Tibial artery (tissue), 4 donors: ENCODE measurements around the gene WARS2.

ENCODE experiments used
- DNase-seq, 2 donors: peaks; one replicate each; pipeline ENCODE4 v3.0.0-alpha.2; 2019
- H3K27ac ChIP-seq, 2 donors: fragments of 200-600 bp; sonication (generic) in 1 of 2; 1 replicate in 1 of 2; 2 replicates in 1 of 2; pipeline ENCODE4 v1.5.1; 2018 to 2019; ENCODE audit warnings: mild to moderate bottlenecking in 1 of 2
- H3K27me3 ChIP-seq, 2 donors: fragments of 200-600 bp; sonication (generic) in 1 of 2; one replicate each; pipeline versions ENCODE4 v1.5.1 to v1.6.0; 2016 to 2019
- H3K36me3 ChIP-seq, 3 donors: fragments of 200-600 bp; sonication (generic) in 2 of 3; one replicate each; pipeline ENCODE4 v1.5.1; 2016 to 2019; ENCODE audit warnings: mild to moderate bottlenecking in 2 of 3
- H3K4me1 ChIP-seq, 4 donors: fragments of 200-600 bp; sonication (generic) in 2 of 4; 1 replicate in 3 of 4; 2 replicates in 1 of 4; pipeline ENCODE4 v1.5.1; 2016 to 2019
- H3K4me3 ChIP-seq, 2 donors: fragments of 200-600 bp; sonication (generic) in 1 of 2; 1 replicate in 1 of 2; 2 replicates in 1 of 2; pipeline ENCODE4 v1.5.1; 2018 to 2019; ENCODE audit warnings: mild to moderate bottlenecking in 2 of 2
- H3K9me3 ChIP-seq, 3 donors: fragments of 200-600 bp; sonication (generic) in 1 of 3; one replicate each; pipeline ENCODE4 v1.5.1; 2016 to 2019
- intact Hi-C: fragments of 100-400 bp; cut with DNase I; formaldehyde crosslinking; loops from one replicate; pipeline ENCODE4 v1.15.0; 2023; ENCODE audit warnings: low total_unique reads
- TF ChIP-seq, protein P1 (sequence below), 2 experiments: fragments of 200-600 bp in 1 of 2; fragments of 450-650 bp in 1 of 2; IDR thresholded peaks; one replicate each; pipeline ENCODE4 v1.5.1; 2017 to 2019; ENCODE audit warnings: antibody characterized with exemption in 2 of 2, mild to moderate bottlenecking in 1 of 2, moderate library complexity in 1 of 2

WARS2 gene

DNA sequence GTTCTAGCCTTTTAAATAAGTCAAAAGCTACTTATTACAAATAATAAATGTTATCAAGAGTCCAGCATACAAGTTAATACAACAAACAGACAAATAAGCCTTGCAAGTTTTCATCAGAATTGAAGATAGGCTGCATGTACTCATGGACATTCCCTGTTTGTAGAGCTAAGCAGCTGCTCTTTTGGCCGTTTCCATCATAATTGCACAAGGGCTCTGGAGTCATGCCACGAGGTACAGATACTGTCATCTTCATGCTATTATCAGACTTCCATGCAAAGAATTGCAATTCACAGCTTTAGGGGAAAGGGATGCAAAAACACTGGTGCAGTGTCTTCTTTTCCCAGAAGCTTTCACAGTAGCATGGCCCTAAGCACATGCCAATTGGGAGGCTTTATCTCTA is 99.5 kb downstream of the WARS2 start:
- H3K9me3 ChIP-seq = no peaks in the 10 kb centered on the region
- intact Hi-C loops = no loop called here
- DNase-seq = peak; percentile 61 to 65
- no peak overlapping the region for H3K27ac ChIP-seq
- TF ChIP-seq, protein P1, sequence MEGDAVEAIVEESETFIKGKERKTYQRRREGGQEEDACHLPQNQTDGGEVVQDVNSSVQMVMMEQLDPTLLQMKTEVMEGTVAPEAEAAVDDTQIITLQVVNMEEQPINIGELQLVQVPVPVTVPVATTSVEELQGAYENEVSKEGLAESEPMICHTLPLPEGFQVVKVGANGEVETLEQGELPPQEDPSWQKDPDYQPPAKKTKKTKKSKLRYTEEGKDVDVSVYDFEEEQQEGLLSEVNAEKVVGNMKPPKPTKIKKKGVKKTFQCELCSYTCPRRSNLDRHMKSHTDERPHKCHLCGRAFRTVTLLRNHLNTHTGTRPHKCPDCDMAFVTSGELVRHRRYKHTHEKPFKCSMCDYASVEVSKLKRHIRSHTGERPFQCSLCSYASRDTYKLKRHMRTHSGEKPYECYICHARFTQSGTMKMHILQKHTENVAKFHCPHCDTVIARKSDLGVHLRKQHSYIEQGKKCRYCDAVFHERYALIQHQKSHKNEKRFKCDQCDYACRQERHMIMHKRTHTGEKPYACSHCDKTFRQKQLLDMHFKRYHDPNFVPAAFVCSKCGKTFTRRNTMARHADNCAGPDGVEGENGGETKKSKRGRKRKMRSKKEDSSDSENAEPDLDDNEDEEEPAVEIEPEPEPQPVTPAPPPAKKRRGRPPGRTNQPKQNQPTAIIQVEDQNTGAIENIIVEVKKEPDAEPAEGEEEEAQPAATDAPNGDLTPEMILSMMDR (IDR thresholded peaks at IDR 0.05) = no peak
- no peaks in the 10 kb centered on the region for H3K27me3 ChIP-seq
- peaks cover 8 to 22% (median 11%) of the 10 kb centered on the region in 3 donors for H3K36me3 ChIP-seq
- no peak overlapping the region for H3K4me3 ChIP-seq
- H3K4me1 ChIP-seq = no peaks in the 10 kb centered on the region

DNA sequence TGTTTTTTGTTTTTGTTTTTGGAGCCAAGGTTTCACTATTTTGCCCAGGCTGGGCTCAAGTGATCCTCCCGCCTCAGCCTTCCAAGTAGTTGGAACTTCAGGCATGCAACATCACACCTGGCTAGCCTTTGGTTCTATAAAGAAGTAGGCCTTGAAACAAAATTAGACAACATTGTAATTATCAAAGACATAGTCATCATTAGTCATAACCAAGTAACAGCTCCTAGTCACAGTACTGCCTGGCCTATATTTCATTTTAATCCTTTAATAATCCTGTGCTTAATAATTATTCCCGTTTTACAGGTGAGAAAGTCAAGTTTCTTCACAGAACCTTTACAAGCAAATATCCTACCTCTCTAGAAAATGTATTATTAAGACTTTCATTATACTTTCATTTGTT is 100.0 kb downstream of the WARS2 start:
- H3K36me3 ChIP-seq = peaks cover 8 to 23% (median 11%) of the 10 kb centered on the region in 3 donors
- H3K4me3 ChIP-seq = no peak overlapping the region
- no peak for DNase-seq
- H3K27ac ChIP-seq = no peak overlapping the region
- no peaks in the 10 kb centered on the region for H3K9me3 ChIP-seq
- H3K27me3 ChIP-seq = no peaks in the 10 kb centered on the region
- H3K4me1 ChIP-seq = no peaks in the 10 kb centered on the region
- TF ChIP-seq, protein P1 (IDR thresholded peaks at IDR 0.05) = no peak
- intact Hi-C loops = no loop called here

DNA sequence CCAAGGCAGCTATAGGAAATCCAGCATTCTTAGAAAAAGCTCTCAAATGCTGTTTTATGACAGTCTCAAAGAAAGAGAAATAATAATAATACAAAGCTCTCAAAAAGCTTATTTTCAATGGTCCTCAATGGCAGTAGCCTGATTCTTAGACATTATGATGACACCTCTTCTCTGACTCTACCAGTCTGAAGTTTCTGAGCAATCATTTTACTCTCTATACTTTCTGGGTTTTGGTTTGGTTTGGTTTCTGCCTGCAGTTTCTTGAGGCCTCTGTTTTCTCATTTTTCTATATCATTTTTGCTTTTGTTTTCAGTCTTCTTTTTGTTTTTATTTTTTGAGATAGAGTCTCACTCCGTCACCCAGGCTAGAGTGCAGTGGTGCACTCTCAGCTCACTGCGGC is 102.1 kb downstream of the WARS2 start:
- no peaks in the 10 kb centered on the region for H3K9me3 ChIP-seq
- TF ChIP-seq, protein P1 (IDR thresholded peaks at IDR 0.05) = no peak
- H3K27me3 ChIP-seq = no peaks in the 10 kb centered on the region
- H3K27ac ChIP-seq = no peak overlapping the region
- intact Hi-C loops = no loop called here
- DNase-seq = no peak
- peaks cover 0 to 27% (median 11%) of the 10 kb centered on the region in 3 donors for H3K36me3 ChIP-seq
- H3K4me1 ChIP-seq = no peaks in the 10 kb centered on the region
- no peak overlapping the region for H3K4me3 ChIP-seq

DNA sequence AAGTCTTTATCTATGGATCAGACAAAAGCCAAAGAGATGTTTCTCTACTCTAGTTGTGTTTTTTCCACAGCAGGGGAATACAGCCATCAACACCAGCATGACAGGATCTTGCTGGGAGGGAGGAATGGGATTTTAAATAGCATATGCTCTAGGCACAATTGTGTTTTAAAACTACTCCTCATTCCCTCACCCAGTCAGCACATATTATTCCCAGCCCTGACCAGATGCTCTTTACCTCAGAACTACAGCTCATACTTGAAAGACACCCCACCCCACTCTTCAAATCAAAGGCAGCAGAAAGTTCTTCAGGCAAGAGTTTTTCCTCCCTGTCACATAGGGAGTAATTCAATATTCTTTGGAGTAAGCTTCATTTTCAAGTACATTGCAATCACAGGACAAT is 106.1 kb downstream of the WARS2 start:
- H3K4me3 ChIP-seq = no peak overlapping the region
- H3K27ac ChIP-seq = no peak overlapping the region
- intact Hi-C loops = no loop called here

DNA sequence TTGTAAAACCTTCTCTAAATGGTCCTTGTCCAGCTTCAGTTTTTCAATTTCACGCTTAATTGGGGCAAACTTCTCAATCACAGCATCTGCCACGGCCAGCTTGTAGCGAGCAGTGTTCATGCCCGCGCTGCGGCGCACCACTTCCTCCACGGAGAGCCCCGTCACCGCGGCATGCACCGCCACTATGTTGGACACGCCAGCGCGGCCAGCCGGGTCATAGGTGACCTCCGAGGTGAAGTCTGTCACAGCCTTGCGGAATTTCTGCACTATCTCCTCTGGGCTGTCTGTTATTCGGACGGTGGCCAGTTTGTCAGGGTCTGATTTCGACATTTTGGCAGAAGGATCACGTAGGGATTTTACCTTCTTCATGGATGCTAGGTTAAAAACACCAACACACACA is 107.5 kb downstream of the WARS2 start:
- DNase-seq = no peak
- Histone ChIP-seq H3K27me3 (no peaks in the 10 kb centered on the region), H3K9me3 (no peaks in the 10 kb centered on the region), H3K4me3 (no peak overlapping the region), H3K27ac (no peak overlapping the region), H3K4me1 (no peaks in the 10 kb centered on the region), H3K36me3 (peaks cover 19 to 36% (median 35%) of the 10 kb centered on the region in 3 donors)
- TF ChIP-seq, protein P1 (IDR thresholded peaks at IDR 0.05) = no peak
- intact Hi-C loops = no loop called here

More for the DNA sequence above, 106.1 kb downstream of the WARS2 start:
- no peak for DNase-seq
- H3K9me3 ChIP-seq = no peaks in the 10 kb centered on the region
- no peaks in the 10 kb centered on the region for H3K27me3 ChIP-seq
- TF ChIP-seq, protein P1 (IDR thresholded peaks at IDR 0.05) = no peak
- H3K4me1 ChIP-seq = no peaks in the 10 kb centered on the region
- peaks cover 19 to 36% (median 35%) of the 10 kb centered on the region in 3 donors for H3K36me3 ChIP-seq

DNA sequence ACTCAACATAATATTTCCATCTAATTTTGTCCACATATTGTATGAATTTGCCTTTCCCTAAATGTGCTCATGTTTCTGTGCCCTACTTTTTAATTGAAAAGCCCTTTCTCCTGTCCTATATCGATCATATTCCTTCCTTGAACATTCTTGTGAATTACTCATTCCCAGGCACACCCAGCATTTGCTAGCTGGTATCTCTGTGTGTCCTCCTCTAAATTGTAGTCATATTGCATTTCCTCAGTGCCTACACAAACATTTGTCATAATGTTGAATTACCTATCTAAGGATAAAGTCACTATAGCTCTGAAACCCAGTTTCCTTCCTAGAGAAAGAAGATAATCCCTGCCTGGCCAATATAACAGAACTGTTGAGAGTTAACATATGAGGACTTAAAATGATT is 112.7 kb downstream of the WARS2 start:
- intact Hi-C loops = no loop called here
- no peak for DNase-seq
- Histone ChIP-seq H3K27ac (no peak overlapping the region), H3K36me3 (peaks cover 15 to 25% (median 15%) of the 10 kb centered on the region in 3 donors), H3K9me3 (no peaks in the 10 kb centered on the region), H3K4me3 (no peak overlapping the region), H3K4me1 (no peaks in the 10 kb centered on the region), H3K27me3 (no peaks in the 10 kb centered on the region)
- TF ChIP-seq, protein P1 (IDR thresholded peaks at IDR 0.05) = no peak
